CD4-positive, alpha-beta T cell treated with Interferon gamma for 1 hour (primary cell): ENCODE measurements around the gene CHRNA4.

ENCODE experiments used
- DNase-seq: peaks from one replicate; pipeline ENCODE4 v3.0.0-alpha.2; 2020

The CHRNA4 gene

GRCh38 chr20:63362436-63363009 is 1.4 kb upstream of the CHRNA4 start:
- DNase-seq, result no peak

- DNase-seq, result no peak
These were observed 628 bp upstream of the CHRNA4 start for GRCh38 chr20:63361519-63362435.

GRCh38 chr20:63359937-63360849 is 956 bp downstream of the CHRNA4 start:
- no peak for DNase-seq

- no peak for DNase-seq
These were observed 1.8 kb downstream of the CHRNA4 start for GRCh38 chr20:63359164-63359934.

- DNase-seq, result no peak
These were observed 2.9 kb downstream of the CHRNA4 start for GRCh38 chr20:63357921-63358905.

- DNase-seq, result no peak
These were observed 3.9 kb downstream of the CHRNA4 start for GRCh38 chr20:63356931-63357879.

GRCh38 chr20:63356511-63356910 is 4.6 kb downstream of the CHRNA4 start:
- no peak for DNase-seq

GRCh38 chr20:63355781-63356295 is 5.3 kb downstream of the CHRNA4 start:
- no peak for DNase-seq

- no peak for DNase-seq
These were observed 6.4 kb downstream of the CHRNA4 start for GRCh38 chr20:63354636-63355350.

GRCh38 chr20:63352811-63353221 is 8.3 kb downstream of the CHRNA4 start:
- DNase-seq, result no peak

GRCh38 chr20:63351811-63352591 is 9.1 kb downstream of the CHRNA4 start:
- DNase-seq, result no peak

GRCh38 chr20:63351326-63351700 is 9.8 kb downstream of the CHRNA4 start:
- DNase-seq, result no peak

- no peak for DNase-seq
These were observed 10.4 kb downstream of the CHRNA4 start for GRCh38 chr20:63350597-63351325.

GRCh38 chr20:63350196-63350595 is 11.0 kb downstream of the CHRNA4 start:
- no peak for DNase-seq

GRCh38 chr20:63349516-63349895 is 11.6 kb downstream of the CHRNA4 start:
- DNase-seq, result no peak

- no peak for DNase-seq
These were observed 12.2 kb downstream of the CHRNA4 start for GRCh38 chr20:63348828-63349515.
